ENCODE data around the gene SLC25A11. TPM values are rescaled to one million over a fixed set of nuclear protein-coding genes. Genes with fewer than 3 reads are reported as not detected.

SLC25A11 gene
- total RNA-seq, 1 donor from 2014 or later, result 219 TPM

- Histone ChIP-seq H3K36me3 (peaks cover 8% of the 10 kb centered on the region), H3K4me1 (peaks cover 44% of the 10 kb centered on the region), H3K9me3 (replicated peaks) (no peaks in the 10 kb centered on the region), H3K27ac (replicated peaks) (peak overlapping the region; percentile 68), H3K4me3 (peak overlapping the region; percentile 67), H3K27me3 (ENCODE audit: low read depth) (peaks cover 39% of the 10 kb centered on the region)
- no peak for DNase-seq
- intact Hi-C loops (cut with micrococcal nuclease), result no loop called here
- no peak for TF ChIP-seq CTCF (IDR thresholded peaks at IDR 0.05; ENCODE audit: borderline replicate concordance)
Observed at GRCh38 chr17:4901108-4901647, 38.7 kb downstream of the SLC25A11 start.

GRCh38 chr17:4900231-4901107 is 39.4 kb downstream of the SLC25A11 start:
- H3K4me1 ChIP-seq, result peaks cover 44% of the 10 kb centered on the region
- peak overlapping the region; percentile 67 for H3K4me3 ChIP-seq
- TF ChIP-seq CTCF (IDR thresholded peaks at IDR 0.05; ENCODE audit: borderline replicate concordance), result no peak
- no peaks in the 10 kb centered on the region for H3K9me3 ChIP-seq (replicated peaks)
- peaks cover 39% of the 10 kb centered on the region for H3K27me3 ChIP-seq (ENCODE audit: low read depth)
- no peak for DNase-seq
- peaks cover 15% of the 10 kb centered on the region for H3K36me3 ChIP-seq
- no peak overlapping the region for H3K27ac ChIP-seq (replicated peaks)
- intact Hi-C loops (cut with micrococcal nuclease), result no loop called here

GRCh38 chr17:4899341-4900230 is 40.3 kb downstream of the SLC25A11 start, which contains the start of gene C17orf107:
C17orf107 (plus strand) TSS chr17:4899536; CDS start chr17:4899763, 227 bp downstream.
- Histone ChIP-seq H3K27me3 (ENCODE audit: low read depth) (peaks cover 39% of the 10 kb centered on the region), H3K4me1 (peaks cover 44% of the 10 kb centered on the region), H3K27ac (replicated peaks) (peak within 1 kb of the TSS; percentile 27), H3K9me3 (replicated peaks) (no peaks in the 10 kb centered on the region), H3K36me3 (peaks cover 24% of the 10 kb centered on the region), H3K4me3 (peak within 1 kb of the TSS; percentile 67)
- intact Hi-C loops (cut with micrococcal nuclease), result no loop called here
- TF ChIP-seq CTCF (IDR thresholded peaks at IDR 0.05; ENCODE audit: borderline replicate concordance), result no peak
- DNase-seq, result peak; percentile 82

- peaks cover 30% of the 10 kb centered on the region for H3K36me3 ChIP-seq
- DNase-seq, result no peak
- H3K4me3 ChIP-seq, result peak overlapping the region; percentile 67
- intact Hi-C loops (cut with micrococcal nuclease), result no loop called here
- H3K27me3 ChIP-seq (ENCODE audit: low read depth), result peaks cover 35% of the 10 kb centered on the region
- no peak for TF ChIP-seq CTCF (IDR thresholded peaks at IDR 0.05; ENCODE audit: borderline replicate concordance)
- H3K27ac ChIP-seq (replicated peaks), result no peak overlapping the region
- no peaks in the 10 kb centered on the region for H3K9me3 ChIP-seq (replicated peaks)
- H3K4me1 ChIP-seq, result peaks cover 44% of the 10 kb centered on the region
Observed at GRCh38 chr17:4898927-4899326, 40.9 kb downstream of the SLC25A11 start.

- Histone ChIP-seq H3K27me3 (ENCODE audit: low read depth) (peaks cover 35% of the 10 kb centered on the region), H3K9me3 (replicated peaks) (no peaks in the 10 kb centered on the region), H3K4me1 (peaks cover 41% of the 10 kb centered on the region), H3K4me3 (no peak overlapping the region), H3K27ac (replicated peaks) (no peak overlapping the region), H3K36me3 (peaks cover 36% of the 10 kb centered on the region)
- TF ChIP-seq CTCF (IDR thresholded peaks at IDR 0.05; ENCODE audit: borderline replicate concordance), result no peak
- intact Hi-C loops (cut with micrococcal nuclease), result no loop called here
- DNase-seq, result no peak
Observed at GRCh38 chr17:4898351-4898750, 41.5 kb downstream of the SLC25A11 start.

Measured in left ventricle myocardium inferior (tissue), 1 donor.